A673 (cell line): ENCODE results near the gene ZNF324B.

Experiments
- EZH2 ChIP-seq: fragments of 200-600 bp; sonication (generic); IDR thresholded peaks from 2 replicates; pipeline ENCODE4 v1.6.1; 2017; ENCODE audit warnings: borderline replicate concordance, low read depth, mild to moderate bottlenecking, mixed read lengths, antibody characterized with exemption, low read length; ENCODE audit not compliant: poor library complexity, severe bottlenecking
- TF ChIP-seq, protein P1 (sequence below): fragments of 300-800, 200-600 bp; sonication (generic); conservative IDR thresholded peaks from 2 replicates; pipeline ENCODE4 v1.5.1; 2017; ENCODE audit warnings: low read depth, mild to moderate bottlenecking, antibody characterized with exemption, low read length, moderate library complexity, mixed read lengths

DNA sequence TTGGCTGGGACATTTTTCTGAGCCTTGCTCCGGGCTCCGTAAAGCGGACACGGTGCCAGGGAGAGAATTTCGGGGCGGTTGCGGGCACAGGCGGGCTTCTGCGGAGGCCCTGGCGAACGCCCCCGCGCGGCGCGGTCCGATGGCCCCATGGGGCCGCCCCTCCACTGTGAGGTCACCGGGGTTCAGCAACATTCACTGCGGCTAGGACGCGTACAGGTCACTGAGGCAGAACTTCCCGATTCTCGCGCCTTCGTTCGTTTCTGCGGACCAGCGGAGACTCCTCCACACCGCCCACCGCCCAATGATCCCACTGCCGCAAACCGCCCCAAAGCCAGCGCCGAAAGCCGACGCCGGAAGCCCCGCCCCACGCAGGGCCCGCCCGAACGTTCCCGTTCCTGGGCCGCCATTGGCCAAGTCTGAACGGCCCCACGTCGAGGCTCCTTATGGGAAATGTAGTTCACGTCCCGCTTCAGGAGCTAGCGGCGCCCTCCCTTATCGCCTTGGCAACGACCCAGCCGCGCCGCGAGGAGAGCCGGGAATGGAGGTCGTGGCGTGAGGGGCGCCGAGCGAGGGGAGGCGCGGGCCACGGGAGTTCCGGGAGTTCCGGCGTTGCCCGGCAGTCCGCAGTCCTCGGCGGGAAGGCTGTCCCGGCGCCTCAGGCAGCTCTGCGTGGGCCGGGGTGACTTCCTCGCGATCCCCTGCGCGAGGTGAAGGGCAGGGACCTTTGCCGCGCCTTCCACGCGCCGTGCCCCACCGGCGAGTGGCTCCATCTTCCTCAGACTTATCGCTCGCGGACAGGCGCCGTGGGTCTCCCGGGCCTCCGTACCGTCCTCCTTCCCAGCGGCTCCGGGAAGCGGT is 43.0 kb upstream of the ZNF324B start, which contains the start of gene ZNF584:
- TF ChIP-seq, protein P1, sequence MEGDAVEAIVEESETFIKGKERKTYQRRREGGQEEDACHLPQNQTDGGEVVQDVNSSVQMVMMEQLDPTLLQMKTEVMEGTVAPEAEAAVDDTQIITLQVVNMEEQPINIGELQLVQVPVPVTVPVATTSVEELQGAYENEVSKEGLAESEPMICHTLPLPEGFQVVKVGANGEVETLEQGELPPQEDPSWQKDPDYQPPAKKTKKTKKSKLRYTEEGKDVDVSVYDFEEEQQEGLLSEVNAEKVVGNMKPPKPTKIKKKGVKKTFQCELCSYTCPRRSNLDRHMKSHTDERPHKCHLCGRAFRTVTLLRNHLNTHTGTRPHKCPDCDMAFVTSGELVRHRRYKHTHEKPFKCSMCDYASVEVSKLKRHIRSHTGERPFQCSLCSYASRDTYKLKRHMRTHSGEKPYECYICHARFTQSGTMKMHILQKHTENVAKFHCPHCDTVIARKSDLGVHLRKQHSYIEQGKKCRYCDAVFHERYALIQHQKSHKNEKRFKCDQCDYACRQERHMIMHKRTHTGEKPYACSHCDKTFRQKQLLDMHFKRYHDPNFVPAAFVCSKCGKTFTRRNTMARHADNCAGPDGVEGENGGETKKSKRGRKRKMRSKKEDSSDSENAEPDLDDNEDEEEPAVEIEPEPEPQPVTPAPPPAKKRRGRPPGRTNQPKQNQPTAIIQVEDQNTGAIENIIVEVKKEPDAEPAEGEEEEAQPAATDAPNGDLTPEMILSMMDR: no peak; the same call in 1 of the 2 replicates
- no peak for TF ChIP-seq EZH2
